ENCODE measurements around the gene SURF4. TPM values are rescaled to one million over a fixed set of nuclear protein-coding genes. Genes with fewer than 3 reads are reported as not detected.

SURF4 gene
- total RNA-seq, 1 donor from 2014 or later: 188 TPM

GRCh38 chr9:133420392-133420827 is 44.5 kb upstream of the SURF4 start:
- no peak for DNase-seq (ENCODE audit: low read depth)
- no peak overlapping the region for H3K4me3 ChIP-seq (ENCODE audit: low read depth, low read length)
- TF ChIP-seq, protein P1, sequence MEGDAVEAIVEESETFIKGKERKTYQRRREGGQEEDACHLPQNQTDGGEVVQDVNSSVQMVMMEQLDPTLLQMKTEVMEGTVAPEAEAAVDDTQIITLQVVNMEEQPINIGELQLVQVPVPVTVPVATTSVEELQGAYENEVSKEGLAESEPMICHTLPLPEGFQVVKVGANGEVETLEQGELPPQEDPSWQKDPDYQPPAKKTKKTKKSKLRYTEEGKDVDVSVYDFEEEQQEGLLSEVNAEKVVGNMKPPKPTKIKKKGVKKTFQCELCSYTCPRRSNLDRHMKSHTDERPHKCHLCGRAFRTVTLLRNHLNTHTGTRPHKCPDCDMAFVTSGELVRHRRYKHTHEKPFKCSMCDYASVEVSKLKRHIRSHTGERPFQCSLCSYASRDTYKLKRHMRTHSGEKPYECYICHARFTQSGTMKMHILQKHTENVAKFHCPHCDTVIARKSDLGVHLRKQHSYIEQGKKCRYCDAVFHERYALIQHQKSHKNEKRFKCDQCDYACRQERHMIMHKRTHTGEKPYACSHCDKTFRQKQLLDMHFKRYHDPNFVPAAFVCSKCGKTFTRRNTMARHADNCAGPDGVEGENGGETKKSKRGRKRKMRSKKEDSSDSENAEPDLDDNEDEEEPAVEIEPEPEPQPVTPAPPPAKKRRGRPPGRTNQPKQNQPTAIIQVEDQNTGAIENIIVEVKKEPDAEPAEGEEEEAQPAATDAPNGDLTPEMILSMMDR (IDR thresholded peaks at IDR 0.05; ENCODE audit: insufficient read depth, low read length, poor library complexity, severe bottlenecking): no peak
- peaks cover 9% of the 10 kb centered on the region for H3K27me3 ChIP-seq (ENCODE audit: control insufficient read depth, insufficient read depth, low read length)
- no peaks in the 10 kb centered on the region for H3K36me3 ChIP-seq (ENCODE audit: control insufficient read depth, insufficient read depth, low read length)

- Histone ChIP-seq H3K4me3 (ENCODE audit: low read depth, low read length) (no peak overlapping the region), H3K36me3 (ENCODE audit: control insufficient read depth, insufficient read depth, low read length) (no peaks in the 10 kb centered on the region), H3K27me3 (ENCODE audit: control insufficient read depth, insufficient read depth, low read length) (no peaks in the 10 kb centered on the region)
- TF ChIP-seq, protein P1 (IDR thresholded peaks at IDR 0.05; ENCODE audit: insufficient read depth, low read length, poor library complexity, severe bottlenecking): no peak
- no peak for DNase-seq (ENCODE audit: low read depth)
Observed at GRCh38 chr9:133419005-133419404, 43.1 kb upstream of the SURF4 start.

- Histone ChIP-seq H3K4me3 (ENCODE audit: low read depth, low read length) (peak within 1 kb of the TSS; percentile 68), H3K27me3 (ENCODE audit: control insufficient read depth, insufficient read depth, low read length) (no peaks in the 10 kb centered on the region), H3K36me3 (ENCODE audit: control insufficient read depth, insufficient read depth, low read length) (no peaks in the 10 kb centered on the region)
- peak; percentile 41 for DNase-seq (ENCODE audit: low read depth)
- TF ChIP-seq, protein P1 (IDR thresholded peaks at IDR 0.05; ENCODE audit: insufficient read depth, low read length, poor library complexity, severe bottlenecking): no peak
Observed at GRCh38 chr9:133417541-133418461, 41.9 kb upstream of the SURF4 start, which contains the start of gene REXO4. Gene REXO4 (minus strand): TSS chr9:133418010. CDS start chr9:133417844, 166 bp downstream.

DNA sequence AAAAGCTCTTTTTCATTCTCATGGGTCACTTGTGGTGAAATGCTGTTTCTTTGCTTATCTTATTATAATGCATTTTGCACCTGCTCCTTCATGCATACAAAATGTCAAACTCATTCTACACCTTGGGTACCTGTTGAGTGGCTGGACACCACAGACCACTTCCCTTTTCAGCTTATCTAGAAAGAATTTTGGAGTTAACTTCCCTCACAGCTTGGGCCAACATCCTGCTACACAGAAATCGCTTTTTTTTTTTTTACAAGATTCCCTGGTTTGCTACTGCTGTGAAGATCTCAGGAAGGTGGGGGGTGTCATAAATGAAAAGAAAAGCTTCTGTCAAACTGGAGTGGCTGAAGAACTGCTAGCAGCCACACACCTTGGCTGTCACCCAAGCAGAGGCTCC is 39.3 kb upstream of the SURF4 start:
- Histone ChIP-seq H3K27me3 (ENCODE audit: control insufficient read depth, insufficient read depth, low read length) (no peaks in the 10 kb centered on the region), H3K4me3 (ENCODE audit: low read depth, low read length) (no peak overlapping the region), H3K36me3 (ENCODE audit: control insufficient read depth, insufficient read depth, low read length) (no peaks in the 10 kb centered on the region)
- no peak for DNase-seq (ENCODE audit: low read depth)
- TF ChIP-seq, protein P1 (IDR thresholded peaks at IDR 0.05; ENCODE audit: insufficient read depth, low read length, poor library complexity, severe bottlenecking): no peak

DNA sequence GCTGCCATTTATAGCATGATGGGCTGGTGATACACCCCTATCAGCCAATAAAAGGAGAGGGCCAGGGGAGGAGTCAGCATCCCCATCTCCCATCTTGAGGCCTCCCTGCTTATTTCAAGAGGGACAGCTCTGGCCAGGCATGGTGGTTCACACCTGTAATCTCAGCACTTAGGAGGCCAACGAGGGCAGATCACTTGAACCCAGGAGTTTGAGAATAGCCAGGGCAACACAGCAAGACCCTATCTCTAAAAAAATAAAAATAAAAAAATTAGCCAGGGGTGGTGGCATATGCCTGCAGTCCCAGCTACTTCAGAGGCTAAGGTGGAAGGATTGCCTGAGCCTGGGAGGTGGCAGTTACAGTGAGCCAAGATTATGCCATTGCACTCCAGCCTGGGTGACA is 32.2 kb upstream of the SURF4 start:
- Histone ChIP-seq H3K36me3 (ENCODE audit: control insufficient read depth, insufficient read depth, low read length) (peaks cover 5% of the 10 kb centered on the region), H3K27me3 (ENCODE audit: control insufficient read depth, insufficient read depth, low read length) (no peaks in the 10 kb centered on the region)
- TF ChIP-seq, protein P1 (IDR thresholded peaks at IDR 0.05; ENCODE audit: insufficient read depth, low read length, poor library complexity, severe bottlenecking): no peak

More for the DNA sequence above, 32.2 kb upstream of the SURF4 start:
- H3K4me3 ChIP-seq (ENCODE audit: low read depth, low read length): no peak overlapping the region
- DNase-seq (ENCODE audit: low read depth): no peak
